PC-9 (cell line): ENCODE results near the gene DLL4. TPM values are rescaled to one million over a fixed set of nuclear protein-coding genes. Genes with fewer than 3 reads are reported as not detected.
A peak's percentile ranks its signal among the peaks of the same experiment; 100 is the strongest.

Experiments used
- BruUV-seq: library from RNA; stranded (reverse); fragments of 400-500 nt; replicated peaks from 2 replicates; lab custom pipeline; 2021; lab: Mats Ljungman, UMichigan
- CTCF ChIA-PET: fragments of 300-600 bp; sonication (Branson Sonifier 250); formaldehyde crosslinking; loops from one replicate; lab custom pipeline; 2022; ENCODE audit warnings: antibody characterized with exemption; lab: Charles Lee
- POLR2A ChIA-PET: fragments of 300-600 bp; sonication (Branson Sonifier 250); formaldehyde crosslinking; loops from one replicate; lab custom pipeline; 2022; ENCODE audit warnings: antibody characterized with exemption; ENCODE audit not compliant: unreplicated experiment; lab: Charles Lee
- DNase-seq, 2 experiments: peaks; one replicate each; pipeline versions ENCODE4 v3.0.0 to v3.0.0-alpha.2; 2015 to 2022; ENCODE audit warnings: mixed read lengths in 1 of 2
- H2AFZ ChIP-seq: fragments of 200-600 bp; sonication (generic); 2 replicates; pipeline ENCODE4 v1.8.1; 2017; ENCODE audit warnings: antibody characterized with exemption
- H3F3A ChIP-seq: fragments of 200-600 bp; sonication (generic); 2 replicates; pipeline ENCODE4 v1.8.1; 2017; ENCODE audit warnings: antibody characterized with exemption, mild to moderate bottlenecking, low read depth; ENCODE audit not compliant: insufficient read depth
- H3K27ac ChIP-seq: fragments of 200-600 bp; sonication (generic); 2 replicates; pipeline ENCODE4 v1.6.1; 2016; ENCODE audit warnings: mixed run types
- H3K27me3 ChIP-seq: fragments of 200-600 bp; sonication (generic); 2 replicates; pipeline ENCODE4 v1.6.1; 2016; ENCODE audit warnings: low read depth, mixed run types; ENCODE audit not compliant: insufficient read depth
- H3K36me3 ChIP-seq: fragments of 200-600 bp; sonication (generic); 2 replicates; pipeline ENCODE4 v1.6.1; 2016; ENCODE audit warnings: low read depth, mixed run types
- H3K4me1 ChIP-seq: fragments of 200-600 bp; sonication (generic); replicated peaks from 2 replicates; pipeline ENCODE4 v1.6.1; 2016; ENCODE audit warnings: mixed run types; ENCODE audit not compliant: insufficient read depth
- H3K4me2 ChIP-seq: fragments of 200-600 bp; sonication (generic); 2 replicates; pipeline ENCODE4 v1.6.1; 2017; ENCODE audit warnings: mixed run types
- H3K4me3 ChIP-seq: fragments of 200-600 bp; sonication (generic); 2 replicates; pipeline ENCODE4 v1.6.1; 2016; ENCODE audit warnings: mixed run types
- H3K79me2 ChIP-seq: fragments of 200-600 bp; sonication (generic); 2 replicates; pipeline ENCODE4 v1.6.1; 2017; ENCODE audit warnings: low read depth, mixed run types
- H3K9me2 ChIP-seq: fragments of 200-600 bp; sonication (generic); 2 replicates; pipeline ENCODE4 v1.8.1; 2017; ENCODE audit warnings: mild to moderate bottlenecking; ENCODE audit not compliant: insufficient read depth
- H3K9me3 ChIP-seq: fragments of 200-600 bp; sonication (generic); 2 replicates; pipeline ENCODE4 v1.8.1; 2016; ENCODE audit warnings: low read depth; ENCODE audit not compliant: insufficient read depth
- H4K20me1 ChIP-seq: fragments of 200-600 bp; sonication (generic); 2 replicates; pipeline ENCODE4 v1.8.1; 2017; ENCODE audit not compliant: insufficient read depth
- EZH2 ChIP-seq: fragments of 200-600 bp; sonication (generic); IDR thresholded peaks from 2 replicates; pipeline ENCODE4 v1.8.0; 2017; ENCODE audit warnings: antibody characterized with exemption, low read depth
- intact Hi-C: fragments of 100-400 bp; cut with micrococcal nuclease; formaldehyde crosslinking; loops from one replicate; pipeline ENCODE4 v1.10.0; 2022; ENCODE audit not compliant: unreplicated experiment
- total RNA-seq: library from RNA; stranded (reverse); gene quantifications from 2 replicates; pipeline ENCODE4 v1.2.3, GENCODE V29; 2021
- TF ChIP-seq, protein P1 (sequence below): fragments of 200-600 bp; sonication (generic); conservative IDR thresholded peaks from 2 replicates; pipeline ENCODE4 v1.6.1; 2017; ENCODE audit warnings: mixed run types, antibody characterized with exemption, mild to moderate bottlenecking, moderate library complexity

Gene DLL4
- total RNA-seq, 1 experiment from 2014 or later = 0.48 TPM

DNA sequence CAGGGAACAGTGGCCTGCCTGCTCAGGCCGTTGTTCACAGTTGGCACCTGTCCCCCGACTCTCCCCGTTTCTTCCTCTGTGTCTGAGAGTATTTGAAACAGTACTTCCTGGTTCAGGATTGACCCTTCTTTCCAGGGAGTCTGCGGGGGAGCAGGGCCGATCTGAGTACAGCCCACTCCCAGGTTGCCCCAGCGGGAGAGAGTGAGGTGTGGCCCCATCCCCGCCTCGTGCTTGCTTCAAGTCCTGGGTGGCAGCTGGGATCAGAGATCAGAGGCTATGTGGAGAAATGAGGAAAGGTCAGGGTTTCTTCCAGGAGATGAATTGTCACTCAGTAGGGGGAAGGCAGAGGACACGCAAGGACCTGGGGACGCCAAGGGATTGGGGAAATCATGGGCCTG, 6.5 kb upstream of the DLL4 start:
- Histone ChIP-seq H4K20me1 (no peaks in the 10 kb centered on the region), H3K27ac (no peak overlapping the region), H3F3A (peaks cover 4% of the 10 kb centered on the region; the same call in 1 of the 2 replicates), H3K4me1 (0 out of 2 replicates have a peak, but pooled peaks cover 6% of the 10 kb centered on the region), H3K9me3 (no peaks in the 10 kb centered on the region), H3K9me2 (no peaks in the 10 kb centered on the region), H3K4me3 (no peak overlapping the region), H2AFZ (no peak overlapping the region), H3K36me3 (no peaks in the 10 kb centered on the region), H3K4me2 (no peak overlapping the region), H3K79me2 (no peaks in the 10 kb centered on the region), H3K27me3 (peaks cover 17% of the 10 kb centered on the region)
- CTCF ChIA-PET = no interaction called here
- DNase-seq = no peak
- intact Hi-C loops = no loop called here
- POLR2A ChIA-PET = no interaction called here
- TF ChIP-seq, protein P1, sequence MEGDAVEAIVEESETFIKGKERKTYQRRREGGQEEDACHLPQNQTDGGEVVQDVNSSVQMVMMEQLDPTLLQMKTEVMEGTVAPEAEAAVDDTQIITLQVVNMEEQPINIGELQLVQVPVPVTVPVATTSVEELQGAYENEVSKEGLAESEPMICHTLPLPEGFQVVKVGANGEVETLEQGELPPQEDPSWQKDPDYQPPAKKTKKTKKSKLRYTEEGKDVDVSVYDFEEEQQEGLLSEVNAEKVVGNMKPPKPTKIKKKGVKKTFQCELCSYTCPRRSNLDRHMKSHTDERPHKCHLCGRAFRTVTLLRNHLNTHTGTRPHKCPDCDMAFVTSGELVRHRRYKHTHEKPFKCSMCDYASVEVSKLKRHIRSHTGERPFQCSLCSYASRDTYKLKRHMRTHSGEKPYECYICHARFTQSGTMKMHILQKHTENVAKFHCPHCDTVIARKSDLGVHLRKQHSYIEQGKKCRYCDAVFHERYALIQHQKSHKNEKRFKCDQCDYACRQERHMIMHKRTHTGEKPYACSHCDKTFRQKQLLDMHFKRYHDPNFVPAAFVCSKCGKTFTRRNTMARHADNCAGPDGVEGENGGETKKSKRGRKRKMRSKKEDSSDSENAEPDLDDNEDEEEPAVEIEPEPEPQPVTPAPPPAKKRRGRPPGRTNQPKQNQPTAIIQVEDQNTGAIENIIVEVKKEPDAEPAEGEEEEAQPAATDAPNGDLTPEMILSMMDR = no peak
- TF ChIP-seq EZH2 = no peak
- no TSS peak for BruUV-seq

DNA sequence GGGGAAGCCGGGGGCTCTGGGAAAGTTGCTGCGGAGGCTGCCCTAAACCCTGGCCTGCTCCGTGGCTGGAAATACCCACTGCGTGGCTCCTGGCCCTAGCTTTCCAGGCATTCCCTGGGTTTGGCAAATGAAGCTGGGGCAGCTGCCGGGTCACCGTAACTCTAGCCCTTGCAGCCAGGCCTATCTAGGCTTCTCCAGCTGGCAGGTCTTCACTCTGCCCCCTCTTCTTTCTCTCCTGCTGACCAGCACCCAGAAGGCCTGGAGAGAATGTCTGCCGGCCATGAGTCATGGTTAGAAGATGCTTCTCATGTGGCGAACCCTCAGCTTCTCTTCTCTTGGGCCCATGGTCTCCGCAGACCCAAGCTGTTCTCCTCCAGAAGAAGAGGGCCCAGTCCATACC, 5.6 kb upstream of the DLL4 start:
- peaks cover 5% of the 10 kb centered on the region; the same call in 1 of the 2 replicates for H3F3A ChIP-seq
- 0 out of 2 replicates have a peak, but pooled peaks cover 6% of the 10 kb centered on the region for H3K4me1 ChIP-seq
- H3K4me3 ChIP-seq = no peak overlapping the region
- H3K79me2 ChIP-seq = no peaks in the 10 kb centered on the region
- H3K36me3 ChIP-seq = no peaks in the 10 kb centered on the region
- H3K27me3 ChIP-seq = peaks cover 17% of the 10 kb centered on the region
- POLR2A ChIA-PET = no interaction called here
- no peak overlapping the region for H3K27ac ChIP-seq
- intact Hi-C loops = no loop called here
- H4K20me1 ChIP-seq = no peaks in the 10 kb centered on the region
- H2AFZ ChIP-seq = no peak overlapping the region
- TF ChIP-seq, protein P1 = no peak
- no peak for TF ChIP-seq EZH2
- BruUV-seq = no TSS peak
- H3K9me2 ChIP-seq = no peaks in the 10 kb centered on the region
- no peak overlapping the region for H3K4me2 ChIP-seq
- CTCF ChIA-PET = no interaction called here
- DNase-seq = no peak
- H3K9me3 ChIP-seq = no peaks in the 10 kb centered on the region

DNA sequence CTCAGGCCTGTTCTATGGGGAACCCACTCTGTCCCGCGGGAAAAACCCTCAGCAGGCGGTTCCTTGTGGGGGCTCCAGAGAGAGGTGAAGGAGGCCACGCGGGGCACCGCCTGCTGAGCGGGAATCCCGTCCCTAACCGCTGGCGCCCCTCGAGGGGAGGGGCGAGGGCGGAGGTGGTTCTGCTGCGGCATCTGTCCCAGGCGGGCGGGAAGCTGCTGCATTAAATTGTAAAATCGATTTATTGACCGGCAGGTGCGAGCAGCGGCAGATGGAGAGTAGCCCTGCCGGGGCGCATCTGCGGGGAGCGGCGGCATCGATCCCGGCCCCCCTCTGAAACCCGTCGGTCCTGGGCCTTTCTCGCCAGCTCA, 3.7 kb upstream of the DLL4 start:
- POLR2A ChIA-PET = no interaction called here
- intact Hi-C loops = no loop called here
- DNase-seq = no peak
- no peaks in the 10 kb centered on the region for H3K36me3 ChIP-seq
- H3F3A ChIP-seq = peaks cover 9% of the 10 kb centered on the region; the same call in 1 of the 2 replicates
- peaks cover 23% of the 10 kb centered on the region for H3K27me3 ChIP-seq
- no peaks in the 10 kb centered on the region for H4K20me1 ChIP-seq
- no peaks in the 10 kb centered on the region for H3K79me2 ChIP-seq
- H3K4me3 ChIP-seq = no peak overlapping the region
- H3K4me2 ChIP-seq = peak overlapping the region; percentile 76; the same call in 1 of the 2 replicates
- no peaks in the 10 kb centered on the region for H3K9me2 ChIP-seq
- BruUV-seq = no TSS peak
- H3K27ac ChIP-seq = no peak overlapping the region
- CTCF ChIA-PET = interaction anchor here (0.6 kb wide), 1 partner anchor 324 kb away, joined by 6 read pairs; no protein-coding TSS in a partner anchor
- H3K4me1 ChIP-seq = 0 out of 2 replicates have a peak, but pooled peaks cover 6% of the 10 kb centered on the region
- H3K9me3 ChIP-seq = no peaks in the 10 kb centered on the region
- TF ChIP-seq, protein P1 = no peak
- no peak for TF ChIP-seq EZH2
- no peak overlapping the region for H2AFZ ChIP-seq
